ENCODE results near the gene IRF3.

Gene IRF3

DNA sequence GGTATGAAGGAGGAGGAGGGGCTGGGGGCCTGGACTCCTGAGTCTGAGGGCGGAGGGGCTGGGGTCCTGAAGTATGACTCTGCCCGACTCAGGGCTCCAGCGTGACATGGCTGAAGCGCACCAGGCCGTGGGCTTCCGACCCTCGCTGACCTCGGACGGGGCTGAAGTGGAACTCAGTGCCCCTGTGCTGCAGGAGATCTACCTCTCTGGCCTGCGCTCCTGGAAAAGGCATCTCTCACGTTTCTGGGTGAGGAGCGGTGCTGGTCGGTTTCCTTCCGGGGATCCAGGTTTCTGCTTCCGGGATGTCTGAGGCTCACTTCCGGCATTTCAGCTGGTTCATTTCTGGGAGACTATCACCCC lies 26.5 kb upstream of the IRF3 start:
- H3K9me3 ChIP-seq (ENCODE audit: control insufficient read depth, low read depth, low read length), result no peaks in the 10 kb centered on the region
- no peaks in the 10 kb centered on the region for H3K27me3 ChIP-seq (ENCODE audit: control insufficient read depth, insufficient read depth, low read length)
- H3K9ac ChIP-seq (ENCODE audit: low read length), result no peak overlapping the region
- H3K4me1 ChIP-seq (ENCODE audit: control insufficient read depth, low read depth, low read length), result no peaks in the 10 kb centered on the region
- no peak overlapping the region for H3K27ac ChIP-seq (ENCODE audit: low read length)
- H3K36me3 ChIP-seq (ENCODE audit: control insufficient read depth, low read depth, low read length), result peaks cover 25% of the 10 kb centered on the region
- peak overlapping the region; percentile 79 for H3K4me3 ChIP-seq (ENCODE audit: low read length)

DNA sequence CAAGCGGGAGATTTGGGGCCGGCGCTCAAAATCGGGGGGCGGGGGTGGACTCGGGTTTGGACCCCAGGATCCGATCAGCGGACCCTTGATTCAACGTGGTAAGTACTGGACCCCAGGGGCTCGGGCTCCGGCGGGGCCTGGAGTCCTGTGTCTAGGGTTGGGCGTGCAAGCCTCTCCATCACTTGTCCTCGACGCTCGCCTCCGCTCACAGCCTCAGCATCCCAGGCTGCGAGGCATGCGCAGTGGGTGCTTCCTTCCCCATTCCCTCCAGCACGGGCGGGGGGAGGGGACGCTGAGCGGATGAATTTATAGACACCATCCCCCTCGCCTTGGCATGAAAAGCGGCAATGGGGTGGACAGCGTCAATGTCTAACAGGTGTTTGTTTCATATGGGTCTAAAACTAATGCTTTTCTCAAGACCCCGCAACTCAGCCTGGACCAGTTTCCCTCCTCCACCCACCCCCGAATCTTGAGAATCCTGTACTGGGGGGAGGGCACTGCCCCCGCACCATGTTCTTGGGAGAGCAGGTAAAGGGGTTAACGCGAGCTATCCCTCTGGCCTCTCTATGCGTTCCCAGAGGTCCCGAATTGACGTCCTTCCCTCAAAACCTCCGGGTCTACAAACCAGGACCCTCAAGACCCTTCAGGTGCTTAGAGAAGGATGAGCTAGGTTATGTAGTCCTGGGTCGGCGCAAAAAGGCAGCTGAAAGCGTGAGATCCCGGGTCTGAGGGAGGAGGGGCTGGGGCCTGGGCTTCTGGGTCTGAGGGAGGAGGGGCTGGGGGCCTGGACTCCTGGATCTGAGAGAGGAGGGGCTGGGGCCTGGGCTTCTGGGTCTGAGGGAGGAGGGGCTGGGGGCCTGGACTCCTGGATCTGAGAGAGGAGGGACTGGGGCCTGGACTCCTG lies 25.8 kb upstream of the IRF3 start:
- H3K4me1 ChIP-seq (ENCODE audit: control insufficient read depth, low read depth, low read length), result no peaks in the 10 kb centered on the region
- H3K36me3 ChIP-seq (ENCODE audit: control insufficient read depth, low read depth, low read length), result peaks cover 23% of the 10 kb centered on the region
- H3K4me3 ChIP-seq (ENCODE audit: low read length), result peak overlapping the region; percentile 79
- peak overlapping the region; percentile 46 for H3K27ac ChIP-seq (ENCODE audit: low read length)
- H3K27me3 ChIP-seq (ENCODE audit: control insufficient read depth, insufficient read depth, low read length), result no peaks in the 10 kb centered on the region
- H3K9me3 ChIP-seq (ENCODE audit: control insufficient read depth, low read depth, low read length), result no peaks in the 10 kb centered on the region
- H3K9ac ChIP-seq (ENCODE audit: low read length), result peak overlapping the region; percentile 64

DNA sequence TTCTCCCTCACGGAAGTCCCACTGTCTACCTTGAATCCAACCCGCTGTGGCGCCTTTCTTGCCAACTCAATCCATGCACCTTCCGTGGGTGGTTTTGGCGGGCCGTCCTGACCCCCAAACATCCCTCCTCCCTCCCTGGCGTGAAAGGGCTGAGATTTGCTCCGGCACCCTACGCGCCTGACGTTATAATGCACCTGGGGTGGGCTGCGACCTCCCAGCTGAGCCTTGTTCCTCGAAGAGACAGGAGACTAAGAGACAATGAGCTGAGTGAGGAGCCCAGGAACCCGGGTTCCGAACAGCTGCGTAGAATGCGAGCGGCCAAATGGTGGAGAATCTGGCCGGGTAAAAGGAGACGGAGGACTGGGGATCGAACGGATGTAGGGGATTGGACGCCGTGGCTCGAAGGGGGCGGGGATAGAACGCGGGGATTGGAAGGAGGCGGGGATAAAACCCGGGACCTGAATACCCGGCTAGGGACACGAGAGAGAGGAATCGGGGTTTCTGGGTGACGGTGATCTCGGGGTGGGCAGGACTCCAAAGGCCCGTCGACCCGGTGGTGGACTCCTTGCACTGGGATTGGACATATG lies 25.1 kb upstream of the IRF3 start, which contains the start of gene CPT1C:
CPT1C (plus strand) TSS at position 461 of the 587 bp plus-strand sequence. CDS start 1,137 bp downstream, outside the sequence.
- H3K4me1 ChIP-seq (ENCODE audit: control insufficient read depth, low read depth, low read length), result no peaks in the 10 kb centered on the region
- H3K4me3 ChIP-seq (ENCODE audit: low read length), result peak within 1 kb of the TSS; percentile 79
- H3K27me3 ChIP-seq (ENCODE audit: control insufficient read depth, insufficient read depth, low read length), result no peaks in the 10 kb centered on the region
- H3K9ac ChIP-seq (ENCODE audit: low read length), result peak within 1 kb of the TSS; percentile 64
- H3K36me3 ChIP-seq (ENCODE audit: control insufficient read depth, low read depth, low read length), result peaks cover 30% of the 10 kb centered on the region
- peak within 1 kb of the TSS; percentile 48 for H3K27ac ChIP-seq (ENCODE audit: low read length)
- no peaks in the 10 kb centered on the region for H3K9me3 ChIP-seq (ENCODE audit: control insufficient read depth, low read depth, low read length)

GRCh38 chr19:49690079-49690655 lies 24.5 kb upstream of the IRF3 start:
- H3K9ac ChIP-seq (ENCODE audit: low read length), result peak overlapping the region; percentile 64
- H3K4me1 ChIP-seq (ENCODE audit: control insufficient read depth, low read depth, low read length), result no peaks in the 10 kb centered on the region
- H3K27ac ChIP-seq (ENCODE audit: low read length), result peak overlapping the region; percentile 48
- H3K4me3 ChIP-seq (ENCODE audit: low read length), result peak overlapping the region; percentile 79
- no peaks in the 10 kb centered on the region for H3K27me3 ChIP-seq (ENCODE audit: control insufficient read depth, insufficient read depth, low read length)
- H3K36me3 ChIP-seq (ENCODE audit: control insufficient read depth, low read depth, low read length), result peaks cover 36% of the 10 kb centered on the region
- H3K9me3 ChIP-seq (ENCODE audit: control insufficient read depth, low read depth, low read length), result no peaks in the 10 kb centered on the region

- Histone ChIP-seq H3K9ac (ENCODE audit: low read length) (peak within 1 kb of the TSS; percentile 64), H3K9me3 (ENCODE audit: control insufficient read depth, low read depth, low read length) (no peaks in the 10 kb centered on the region), H3K4me1 (ENCODE audit: control insufficient read depth, low read depth, low read length) (no peaks in the 10 kb centered on the region), H3K36me3 (ENCODE audit: control insufficient read depth, low read depth, low read length) (peaks cover 43% of the 10 kb centered on the region), H3K27me3 (ENCODE audit: control insufficient read depth, insufficient read depth, low read length) (no peaks in the 10 kb centered on the region), H3K27ac (ENCODE audit: low read length) (peak within 1 kb of the TSS; percentile 48), H3K4me3 (ENCODE audit: low read length) (peak within 1 kb of the TSS; percentile 79)
Measured at GRCh38 chr19:49689133-49690078, 23.7 kb upstream of the IRF3 start, which contains the start of gene ADM5. ADM5 (plus strand) TSS chr19:49689594; CDS start chr19:49689838, 244 bp downstream.

GRCh38 chr19:49688531-49689132 lies 23.0 kb upstream of the IRF3 start:
- H3K36me3 ChIP-seq (ENCODE audit: control insufficient read depth, low read depth, low read length), result peaks cover 50% of the 10 kb centered on the region
- no peak overlapping the region for H3K27ac ChIP-seq (ENCODE audit: low read length)
- no peaks in the 10 kb centered on the region for H3K4me1 ChIP-seq (ENCODE audit: control insufficient read depth, low read depth, low read length)
- no peaks in the 10 kb centered on the region for H3K27me3 ChIP-seq (ENCODE audit: control insufficient read depth, insufficient read depth, low read length)
- H3K9me3 ChIP-seq (ENCODE audit: control insufficient read depth, low read depth, low read length), result no peaks in the 10 kb centered on the region
- H3K4me3 ChIP-seq (ENCODE audit: low read length), result no peak overlapping the region
- no peak overlapping the region for H3K9ac ChIP-seq (ENCODE audit: low read length)

DNA sequence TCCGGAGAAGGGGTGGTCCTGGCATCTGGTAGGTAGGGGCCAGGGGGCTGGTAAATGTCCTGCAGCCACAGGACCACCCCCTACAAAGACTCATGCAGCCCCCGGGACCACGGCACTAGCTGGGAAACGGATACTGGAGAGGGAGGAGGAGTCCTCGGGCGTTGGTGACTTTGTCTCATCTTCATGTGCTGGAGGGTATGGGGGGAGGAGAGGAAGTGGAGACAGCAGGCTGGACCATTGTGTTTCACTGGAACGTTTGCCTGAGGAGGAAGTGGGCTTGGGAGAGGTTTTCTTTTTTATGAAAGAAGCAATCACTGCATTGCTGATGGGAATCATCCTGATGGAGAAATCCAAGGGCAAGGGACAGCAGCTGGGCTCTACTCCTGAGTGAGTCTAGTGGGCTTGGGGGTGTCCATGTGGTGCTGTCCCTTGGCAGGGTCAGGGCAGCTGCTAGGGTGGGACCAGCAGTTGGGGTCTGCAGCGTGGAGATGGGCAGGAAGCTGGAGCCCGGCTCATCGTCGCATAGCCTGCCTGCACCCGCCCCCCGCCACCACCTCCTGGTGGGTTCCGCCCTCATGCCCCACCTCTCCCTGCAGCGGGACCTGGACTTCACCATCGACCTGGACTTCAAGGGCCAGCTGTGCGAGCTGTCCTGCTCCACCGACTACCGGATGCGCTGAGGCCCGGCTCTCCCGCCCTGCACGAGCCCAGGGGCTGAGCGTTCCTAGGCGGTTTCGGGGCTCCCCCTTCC lies 22.1 kb upstream of the IRF3 start:
- Histone ChIP-seq H3K9ac (ENCODE audit: low read length) (no peak overlapping the region), H3K4me1 (ENCODE audit: control insufficient read depth, low read depth, low read length) (no peaks in the 10 kb centered on the region), H3K27ac (ENCODE audit: low read length) (no peak overlapping the region), H3K27me3 (ENCODE audit: control insufficient read depth, insufficient read depth, low read length) (no peaks in the 10 kb centered on the region), H3K36me3 (ENCODE audit: control insufficient read depth, low read depth, low read length) (peaks cover 51% of the 10 kb centered on the region), H3K4me3 (ENCODE audit: low read length) (no peak overlapping the region), H3K9me3 (ENCODE audit: control insufficient read depth, low read depth, low read length) (no peaks in the 10 kb centered on the region)

DNA sequence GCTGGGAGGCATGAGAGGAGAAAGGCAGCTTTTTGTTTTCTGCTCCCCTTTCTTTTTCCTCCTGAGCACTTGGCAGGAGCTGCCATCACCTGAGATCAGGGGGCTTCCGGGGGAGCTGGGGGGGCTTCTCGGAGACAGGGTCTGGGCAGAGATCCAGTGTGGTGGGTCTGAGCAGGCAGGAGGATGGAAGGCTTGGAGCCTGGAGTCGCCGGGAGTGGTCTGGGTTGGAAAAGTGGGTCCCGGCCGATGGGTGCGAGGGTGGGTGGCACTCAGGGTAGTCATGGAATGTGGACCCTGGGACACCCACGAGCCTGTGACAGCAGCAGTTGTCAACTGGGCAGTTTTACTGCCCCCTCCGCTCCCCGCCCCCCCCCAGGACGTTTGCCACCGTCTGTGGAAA lies 21.5 kb upstream of the IRF3 start:
- Histone ChIP-seq H3K36me3 (ENCODE audit: control insufficient read depth, low read depth, low read length) (peaks cover 57% of the 10 kb centered on the region), H3K27me3 (ENCODE audit: control insufficient read depth, insufficient read depth, low read length) (no peaks in the 10 kb centered on the region), H3K9me3 (ENCODE audit: control insufficient read depth, low read depth, low read length) (no peaks in the 10 kb centered on the region), H3K4me3 (ENCODE audit: low read length) (no peak overlapping the region), H3K9ac (ENCODE audit: low read length) (no peak overlapping the region), H3K4me1 (ENCODE audit: control insufficient read depth, low read depth, low read length) (no peaks in the 10 kb centered on the region), H3K27ac (ENCODE audit: low read length) (no peak overlapping the region)

DNA sequence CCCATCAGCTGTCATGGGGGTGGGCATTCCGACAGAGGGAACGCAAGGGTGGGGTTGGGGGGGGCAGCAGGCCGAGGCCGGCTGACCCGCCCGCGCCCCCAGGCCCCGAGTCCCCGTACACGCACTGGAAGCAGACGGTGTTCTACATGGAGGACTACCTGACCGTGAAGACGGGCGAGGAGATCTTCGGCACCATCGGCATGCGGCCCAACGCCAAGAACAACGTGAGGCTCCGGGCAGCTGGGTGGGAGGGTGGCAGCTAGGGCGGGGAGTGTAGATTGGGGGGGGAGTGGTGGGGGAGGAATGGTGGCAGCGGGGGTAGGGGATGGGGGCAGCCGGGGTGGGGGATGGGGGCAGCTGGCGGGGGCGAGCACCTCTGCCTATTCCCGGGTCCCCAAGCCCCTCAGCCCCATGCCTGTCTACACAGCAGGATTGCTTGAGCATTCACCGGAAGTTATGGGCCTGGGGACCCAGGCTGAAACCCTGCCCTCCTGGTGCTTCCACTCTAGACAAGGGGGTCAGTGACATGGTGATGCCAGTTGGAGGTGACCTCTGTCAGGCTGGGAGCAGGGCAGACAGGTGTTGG lies 20.9 kb upstream of the IRF3 start:
- H3K36me3 ChIP-seq (ENCODE audit: control insufficient read depth, low read depth, low read length), result peaks cover 63% of the 10 kb centered on the region
- H3K27ac ChIP-seq (ENCODE audit: low read length), result no peak overlapping the region
- no peak overlapping the region for H3K9ac ChIP-seq (ENCODE audit: low read length)

GRCh38 chr19:49685845-49686332 lies 20.2 kb upstream of the IRF3 start:
- Histone ChIP-seq H3K27ac (ENCODE audit: low read length) (no peak overlapping the region), H3K4me3 (ENCODE audit: low read length) (no peak overlapping the region), H3K9ac (ENCODE audit: low read length) (no peak overlapping the region), H3K27me3 (ENCODE audit: control insufficient read depth, insufficient read depth, low read length) (no peaks in the 10 kb centered on the region), H3K4me1 (ENCODE audit: control insufficient read depth, low read depth, low read length) (no peaks in the 10 kb centered on the region), H3K36me3 (ENCODE audit: control insufficient read depth, low read depth, low read length) (peaks cover 68% of the 10 kb centered on the region), H3K9me3 (ENCODE audit: control insufficient read depth, low read depth, low read length) (no peaks in the 10 kb centered on the region)

More for the DNA sequence above, 20.9 kb upstream of the IRF3 start:
- H3K27me3 ChIP-seq (ENCODE audit: control insufficient read depth, insufficient read depth, low read length), result no peaks in the 10 kb centered on the region
- no peaks in the 10 kb centered on the region for H3K4me1 ChIP-seq (ENCODE audit: control insufficient read depth, low read depth, low read length)
- H3K9me3 ChIP-seq (ENCODE audit: control insufficient read depth, low read depth, low read length), result no peaks in the 10 kb centered on the region
- H3K4me3 ChIP-seq (ENCODE audit: low read length), result no peak overlapping the region
